ENCODE results near the gene LAG3. TPM values are rescaled to one million over a fixed set of nuclear protein-coding genes. Genes with fewer than 3 reads are reported as not detected.
A peak's percentile ranks its signal among the peaks of the same experiment; 100 is the strongest.
"Not testable (repeated sequence)": the region's sequence is repeated elsewhere in the genome, so short reads cannot be mapped to it uniquely, and the experiment has no call there.

LAG3 gene
- polyA plus RNA-seq, 2 donors: 0.88 to 1.1 TPM

DNA sequence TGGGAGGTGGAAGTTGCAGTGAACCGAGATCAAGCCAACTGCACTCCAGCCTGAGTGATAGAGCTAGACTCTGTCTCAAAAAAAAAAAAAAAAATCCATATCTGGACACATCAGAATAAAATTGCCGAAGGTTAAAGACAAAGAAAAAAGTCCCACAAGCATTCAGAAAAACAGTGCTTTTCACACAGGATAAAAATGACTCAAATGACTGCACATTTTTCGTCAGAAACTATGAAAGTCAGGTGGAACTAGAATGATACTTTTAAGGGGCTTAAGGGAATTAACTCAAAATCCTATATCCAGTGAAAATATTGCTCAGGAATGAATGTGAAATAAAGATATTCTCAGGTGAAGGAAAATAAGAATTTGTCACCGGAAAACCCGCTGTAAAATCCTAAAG is 35.6 kb upstream of the LAG3 start:
- H3K36me3 ChIP-seq (ENCODE audit: control insufficient read depth in 2 of 2, insufficient read depth in 2 of 2, low read length in 1 of 2): peaks cover 0 to 5% of the 10 kb centered on the region in 2 donors
- no peak overlapping the region for H3K4me3 ChIP-seq (ENCODE audit: low read depth in 1 of 2, low read length in 2 of 2)
- no peak overlapping the region for H3K27ac ChIP-seq (ENCODE audit: low read depth in 2 of 2, low read length in 1 of 2)
- H3K9me3 ChIP-seq (ENCODE audit: control insufficient read depth in 2 of 2, insufficient read depth in 1 of 2, low read depth in 1 of 2, low read length in 1 of 2): no peaks in the 10 kb centered on the region
- WGBS, 2 donors: 94 to 95% methylated on average over 5 of the region's 5 CpGs
- H3K27me3 ChIP-seq (ENCODE audit: control insufficient read depth in 1 of 2, insufficient read depth in 2 of 2, low read length in 2 of 2): no peaks in the 10 kb centered on the region
- no peaks in the 10 kb centered on the region for H3K4me1 ChIP-seq (ENCODE audit: control insufficient read depth in 2 of 2, insufficient read depth in 2 of 2, low read length in 1 of 2)

DNA sequence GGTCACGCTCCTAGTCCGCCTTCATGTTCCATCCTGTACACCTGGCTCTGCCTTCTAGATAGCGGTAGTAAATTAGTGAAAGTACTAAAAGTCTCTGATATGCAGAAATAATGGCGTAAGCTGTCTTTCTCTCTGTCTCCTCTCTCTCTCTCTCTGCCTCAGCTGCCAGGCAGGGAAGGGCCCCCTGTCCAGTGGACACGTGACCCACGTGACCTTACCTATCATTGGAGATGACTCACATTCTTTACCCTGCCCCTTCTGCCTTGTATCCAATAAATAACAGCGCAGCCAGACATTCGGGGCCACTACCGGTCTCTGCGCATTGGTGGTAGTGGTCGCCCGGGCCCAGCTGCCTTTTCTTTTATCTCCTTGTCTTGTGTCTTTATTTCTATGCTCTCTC is 30.2 kb upstream of the LAG3 start:
- WGBS, 2 donors: 77 to 83% methylated on average over 8 to 12 of the region's 12 CpGs
- H3K27me3 ChIP-seq (ENCODE audit: control insufficient read depth in 1 of 2, insufficient read depth in 2 of 2, low read length in 2 of 2); H3K9me3 ChIP-seq (ENCODE audit: control insufficient read depth in 2 of 2, insufficient read depth in 1 of 2, low read depth in 1 of 2, low read length in 1 of 2); H3K27ac ChIP-seq (ENCODE audit: low read depth in 2 of 2, low read length in 1 of 2); H3K4me3 ChIP-seq (ENCODE audit: low read depth in 1 of 2, low read length in 2 of 2); H3K4me1 ChIP-seq (ENCODE audit: control insufficient read depth in 2 of 2, insufficient read depth in 2 of 2, low read length in 1 of 2): not testable (repeated sequence)
- H3K36me3 ChIP-seq (ENCODE audit: control insufficient read depth in 2 of 2, insufficient read depth in 2 of 2, low read length in 1 of 2): peaks cover 0 to 11% of the 10 kb centered on the region in 2 donors

DNA sequence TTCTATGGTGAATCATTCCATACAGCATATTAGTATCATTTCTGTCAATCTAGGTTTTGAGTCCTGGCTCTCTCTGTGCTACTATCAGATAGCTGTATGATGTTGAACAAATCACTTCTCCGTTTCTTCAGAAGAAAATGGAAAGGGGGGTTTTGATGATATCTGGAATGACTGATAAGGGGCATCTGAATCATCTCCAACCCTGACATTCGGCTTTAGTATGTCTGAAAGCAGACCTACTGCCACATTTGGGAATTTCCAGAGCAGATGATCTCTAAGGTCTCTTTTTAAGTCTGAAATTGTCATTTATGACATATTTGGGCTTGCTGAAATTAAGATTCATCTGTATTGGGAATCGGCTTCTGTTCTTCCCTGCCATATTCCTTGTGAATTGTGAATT is 29.5 kb upstream of the LAG3 start:
- WGBS, 2 donors: 67 to 75% methylated on average over 3 of the region's 3 CpGs
- H3K27ac ChIP-seq (ENCODE audit: low read depth in 2 of 2, low read length in 1 of 2): no peak overlapping the region
- H3K36me3 ChIP-seq (ENCODE audit: control insufficient read depth in 2 of 2, insufficient read depth in 2 of 2, low read length in 1 of 2): peaks cover 3 to 18% of the 10 kb centered on the region in 2 donors
- no peaks in the 10 kb centered on the region for H3K4me1 ChIP-seq (ENCODE audit: control insufficient read depth in 2 of 2, insufficient read depth in 2 of 2, low read length in 1 of 2)
- no peaks in the 10 kb centered on the region for H3K27me3 ChIP-seq (ENCODE audit: control insufficient read depth in 1 of 2, insufficient read depth in 2 of 2, low read length in 2 of 2)
- no peaks in the 10 kb centered on the region for H3K9me3 ChIP-seq (ENCODE audit: control insufficient read depth in 2 of 2, insufficient read depth in 1 of 2, low read depth in 1 of 2, low read length in 1 of 2)
- no peak overlapping the region for H3K4me3 ChIP-seq (ENCODE audit: low read depth in 1 of 2, low read length in 2 of 2)

DNA sequence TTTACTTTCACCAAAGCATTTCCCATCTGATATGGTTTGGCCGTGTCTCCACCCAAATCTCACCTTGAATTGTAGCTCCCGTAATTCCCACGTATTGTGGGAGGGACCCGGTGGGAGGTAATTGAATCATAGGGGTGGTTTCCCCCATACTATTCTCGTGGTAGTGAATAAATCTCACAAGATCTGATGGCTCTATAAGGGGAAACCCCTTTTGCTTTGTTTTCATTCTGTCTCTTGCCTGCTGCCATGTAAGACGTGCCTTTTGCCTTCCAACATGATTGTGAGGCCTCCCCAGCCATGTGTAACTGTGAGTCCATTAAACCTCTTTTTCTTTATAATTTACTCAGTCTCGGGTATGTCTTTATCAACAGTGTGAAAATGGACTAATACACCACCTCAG is 29.0 kb upstream of the LAG3 start:
- H3K36me3 ChIP-seq (ENCODE audit: control insufficient read depth in 2 of 2, insufficient read depth in 2 of 2, low read length in 1 of 2): peaks cover 3 to 22% of the 10 kb centered on the region in 2 donors
- H3K4me1 ChIP-seq (ENCODE audit: control insufficient read depth in 2 of 2, insufficient read depth in 2 of 2, low read length in 1 of 2); H3K27ac ChIP-seq (ENCODE audit: low read depth in 2 of 2, low read length in 1 of 2); H3K4me3 ChIP-seq (ENCODE audit: low read depth in 1 of 2, low read length in 2 of 2); H3K27me3 ChIP-seq (ENCODE audit: control insufficient read depth in 1 of 2, insufficient read depth in 2 of 2, low read length in 2 of 2); H3K9me3 ChIP-seq (ENCODE audit: control insufficient read depth in 2 of 2, insufficient read depth in 1 of 2, low read depth in 1 of 2, low read length in 1 of 2): not testable (repeated sequence)
- 60 to 63% methylated on average over 7 of the region's 7 CpGs for WGBS, 2 donors

- 50 to 55% methylated on average over 13 of the region's 13 CpGs for WGBS, 2 donors
- Histone ChIP-seq H3K4me1 (ENCODE audit: control insufficient read depth in 2 of 2, insufficient read depth in 2 of 2, low read length in 1 of 2) (no peaks in the 10 kb centered on the region), H3K9me3 (ENCODE audit: control insufficient read depth in 2 of 2, insufficient read depth in 1 of 2, low read depth in 1 of 2, low read length in 1 of 2) (no peaks in the 10 kb centered on the region), H3K4me3 (ENCODE audit: low read depth in 1 of 2, low read length in 2 of 2) (no peak overlapping the region), H3K27me3 (ENCODE audit: control insufficient read depth in 1 of 2, insufficient read depth in 2 of 2, low read length in 2 of 2) (no peaks in the 10 kb centered on the region), H3K36me3 (ENCODE audit: control insufficient read depth in 2 of 2, insufficient read depth in 2 of 2, low read length in 1 of 2) (peaks cover 7 to 44% of the 10 kb centered on the region in 2 donors), H3K27ac (ENCODE audit: low read depth in 2 of 2, low read length in 1 of 2) (peak overlapping the region in 1 of 2 donors; percentile 6)
Measured at GRCh38 chr12:6745741-6746525, 26.4 kb upstream of the LAG3 start.

- H3K4me3 ChIP-seq (ENCODE audit: low read depth in 1 of 2, low read length in 2 of 2): no peak overlapping the region
- H3K9me3 ChIP-seq (ENCODE audit: control insufficient read depth in 2 of 2, insufficient read depth in 1 of 2, low read depth in 1 of 2, low read length in 1 of 2): no peaks in the 10 kb centered on the region
- peaks cover 7 to 47% of the 10 kb centered on the region in 2 donors for H3K36me3 ChIP-seq (ENCODE audit: control insufficient read depth in 2 of 2, insufficient read depth in 2 of 2, low read length in 1 of 2)
- peaks cover 0 to 4% of the 10 kb centered on the region in 2 donors for H3K4me1 ChIP-seq (ENCODE audit: control insufficient read depth in 2 of 2, insufficient read depth in 2 of 2, low read length in 1 of 2)
- no peak overlapping the region for H3K27ac ChIP-seq (ENCODE audit: low read depth in 2 of 2, low read length in 1 of 2)
- no peaks in the 10 kb centered on the region for H3K27me3 ChIP-seq (ENCODE audit: control insufficient read depth in 1 of 2, insufficient read depth in 2 of 2, low read length in 2 of 2)
- 67 to 70% methylated on average over 4 of the region's 4 CpGs for WGBS, 2 donors
Measured at GRCh38 chr12:6747216-6747615, 25.1 kb upstream of the LAG3 start.

GRCh38 chr12:6748761-6749160 is 23.6 kb upstream of the LAG3 start:
- Histone ChIP-seq H3K36me3 (ENCODE audit: control insufficient read depth in 2 of 2, insufficient read depth in 2 of 2, low read length in 1 of 2) (peaks cover 7 to 47% of the 10 kb centered on the region in 2 donors), H3K27ac (ENCODE audit: low read depth in 2 of 2, low read length in 1 of 2) (no peak overlapping the region), H3K4me1 (ENCODE audit: control insufficient read depth in 2 of 2, insufficient read depth in 2 of 2, low read length in 1 of 2) (peaks cover 0 to 4% of the 10 kb centered on the region in 2 donors), H3K27me3 (ENCODE audit: control insufficient read depth in 1 of 2, insufficient read depth in 2 of 2, low read length in 2 of 2) (no peaks in the 10 kb centered on the region), H3K4me3 (ENCODE audit: low read depth in 1 of 2, low read length in 2 of 2) (no peak overlapping the region), H3K9me3 (ENCODE audit: control insufficient read depth in 2 of 2, insufficient read depth in 1 of 2, low read depth in 1 of 2, low read length in 1 of 2) (no peaks in the 10 kb centered on the region)
- 93 to 95% methylated on average over 28 of the region's 28 CpGs for WGBS, 2 donors

- Histone ChIP-seq H3K4me1 (ENCODE audit: control insufficient read depth in 2 of 2, insufficient read depth in 2 of 2, low read length in 1 of 2) (peaks cover 0 to 4% of the 10 kb centered on the region in 2 donors), H3K36me3 (ENCODE audit: control insufficient read depth in 2 of 2, insufficient read depth in 2 of 2, low read length in 1 of 2) (peaks cover 7 to 47% of the 10 kb centered on the region in 2 donors), H3K4me3 (ENCODE audit: low read depth in 1 of 2, low read length in 2 of 2) (no peak overlapping the region), H3K27ac (ENCODE audit: low read depth in 2 of 2, low read length in 1 of 2) (no peak overlapping the region), H3K9me3 (ENCODE audit: control insufficient read depth in 2 of 2, insufficient read depth in 1 of 2, low read depth in 1 of 2, low read length in 1 of 2) (no peaks in the 10 kb centered on the region), H3K27me3 (ENCODE audit: control insufficient read depth in 1 of 2, insufficient read depth in 2 of 2, low read length in 2 of 2) (no peaks in the 10 kb centered on the region)
- WGBS, 2 donors: 65 to 70% methylated on average over 4 of the region's 4 CpGs
Measured at GRCh38 chr12:6750506-6750905, 21.8 kb upstream of the LAG3 start.

DNA sequence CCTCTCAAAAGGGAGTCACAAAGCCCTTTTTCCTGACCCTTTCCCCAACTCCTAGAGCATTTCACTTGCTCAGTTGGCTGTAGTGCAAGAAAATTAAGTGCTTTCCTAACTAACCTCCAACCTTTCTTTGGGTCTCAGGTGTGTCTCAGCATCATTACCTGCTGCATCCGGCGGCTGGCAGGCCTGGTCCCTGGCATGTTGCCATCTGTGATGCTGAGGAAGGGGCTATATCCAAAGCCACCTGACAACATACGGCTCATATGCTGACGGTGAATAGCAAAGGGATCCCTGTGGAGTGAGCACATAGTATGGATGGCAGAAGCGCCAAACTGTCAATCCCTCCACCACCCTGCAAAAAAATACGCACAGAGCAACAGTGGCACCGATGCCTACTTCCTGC is 20.6 kb upstream of the LAG3 start:
- no peaks in the 10 kb centered on the region for H3K9me3 ChIP-seq (ENCODE audit: control insufficient read depth in 2 of 2, insufficient read depth in 1 of 2, low read depth in 1 of 2, low read length in 1 of 2)
- H3K36me3 ChIP-seq (ENCODE audit: control insufficient read depth in 2 of 2, insufficient read depth in 2 of 2, low read length in 1 of 2): peaks cover 7 to 39% of the 10 kb centered on the region in 2 donors
- H3K4me3 ChIP-seq (ENCODE audit: low read depth in 1 of 2, low read length in 2 of 2): peak overlapping the region in 1 of 2 donors; percentile 65
- H3K27ac ChIP-seq (ENCODE audit: low read depth in 2 of 2, low read length in 1 of 2): peak overlapping the region in 1 of 2 donors; percentile 100
- H3K4me1 ChIP-seq (ENCODE audit: control insufficient read depth in 2 of 2, insufficient read depth in 2 of 2, low read length in 1 of 2): peaks cover 0 to 4% of the 10 kb centered on the region in 2 donors
- no peaks in the 10 kb centered on the region for H3K27me3 ChIP-seq (ENCODE audit: control insufficient read depth in 1 of 2, insufficient read depth in 2 of 2, low read length in 2 of 2)
- WGBS, 2 donors: 62 to 73% methylated on average over 7 of the region's 7 CpGs
